ENCODE results near the gene SLC11A2. TPM values are rescaled to one million over a fixed set of nuclear protein-coding genes. Genes with fewer than 3 reads are reported as not detected.

The SLC11A2 gene
- total RNA-seq, 1 donor from 2014 or later = 21.5 TPM

DNA sequence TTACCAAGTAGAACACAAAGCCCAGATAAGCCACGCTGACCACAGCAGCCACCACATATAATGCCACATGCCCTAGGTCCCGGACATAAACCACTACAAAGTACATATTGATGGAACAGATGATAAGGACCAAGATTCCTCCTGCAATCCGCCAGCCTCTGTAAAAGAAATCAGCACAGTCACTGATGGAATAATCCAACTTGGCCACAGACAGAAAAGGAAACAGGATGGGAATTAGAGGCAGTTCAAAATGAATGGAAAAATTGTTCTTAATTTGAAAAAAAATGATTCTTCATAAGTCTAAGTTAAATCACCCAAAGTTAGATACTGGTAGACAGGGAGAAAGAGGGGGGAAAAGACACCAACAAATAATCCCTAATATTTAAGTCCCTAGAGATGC is 35.4 kb downstream of the SLC11A2 start:
- TF ChIP-seq, protein P1, sequence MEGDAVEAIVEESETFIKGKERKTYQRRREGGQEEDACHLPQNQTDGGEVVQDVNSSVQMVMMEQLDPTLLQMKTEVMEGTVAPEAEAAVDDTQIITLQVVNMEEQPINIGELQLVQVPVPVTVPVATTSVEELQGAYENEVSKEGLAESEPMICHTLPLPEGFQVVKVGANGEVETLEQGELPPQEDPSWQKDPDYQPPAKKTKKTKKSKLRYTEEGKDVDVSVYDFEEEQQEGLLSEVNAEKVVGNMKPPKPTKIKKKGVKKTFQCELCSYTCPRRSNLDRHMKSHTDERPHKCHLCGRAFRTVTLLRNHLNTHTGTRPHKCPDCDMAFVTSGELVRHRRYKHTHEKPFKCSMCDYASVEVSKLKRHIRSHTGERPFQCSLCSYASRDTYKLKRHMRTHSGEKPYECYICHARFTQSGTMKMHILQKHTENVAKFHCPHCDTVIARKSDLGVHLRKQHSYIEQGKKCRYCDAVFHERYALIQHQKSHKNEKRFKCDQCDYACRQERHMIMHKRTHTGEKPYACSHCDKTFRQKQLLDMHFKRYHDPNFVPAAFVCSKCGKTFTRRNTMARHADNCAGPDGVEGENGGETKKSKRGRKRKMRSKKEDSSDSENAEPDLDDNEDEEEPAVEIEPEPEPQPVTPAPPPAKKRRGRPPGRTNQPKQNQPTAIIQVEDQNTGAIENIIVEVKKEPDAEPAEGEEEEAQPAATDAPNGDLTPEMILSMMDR (IDR thresholded peaks at IDR 0.05) = no peak
- H3K27ac ChIP-seq = no peak overlapping the region
- H3K4me1 ChIP-seq = peaks cover 3 to 10% of the 10 kb centered on the region in 2 donors
- H3K4me3 ChIP-seq = no peak overlapping the region
- H3K9me3 ChIP-seq = no peaks in the 10 kb centered on the region
- no peaks in the 10 kb centered on the region for H3K27me3 ChIP-seq
- intact Hi-C loops (cut with DNase I) = no loop called here
- no peak for DNase-seq (ENCODE audit: low spot score in 2 of 2)
- peaks cover 73 to 76% of the 10 kb centered on the region in 2 donors for H3K36me3 ChIP-seq

DNA sequence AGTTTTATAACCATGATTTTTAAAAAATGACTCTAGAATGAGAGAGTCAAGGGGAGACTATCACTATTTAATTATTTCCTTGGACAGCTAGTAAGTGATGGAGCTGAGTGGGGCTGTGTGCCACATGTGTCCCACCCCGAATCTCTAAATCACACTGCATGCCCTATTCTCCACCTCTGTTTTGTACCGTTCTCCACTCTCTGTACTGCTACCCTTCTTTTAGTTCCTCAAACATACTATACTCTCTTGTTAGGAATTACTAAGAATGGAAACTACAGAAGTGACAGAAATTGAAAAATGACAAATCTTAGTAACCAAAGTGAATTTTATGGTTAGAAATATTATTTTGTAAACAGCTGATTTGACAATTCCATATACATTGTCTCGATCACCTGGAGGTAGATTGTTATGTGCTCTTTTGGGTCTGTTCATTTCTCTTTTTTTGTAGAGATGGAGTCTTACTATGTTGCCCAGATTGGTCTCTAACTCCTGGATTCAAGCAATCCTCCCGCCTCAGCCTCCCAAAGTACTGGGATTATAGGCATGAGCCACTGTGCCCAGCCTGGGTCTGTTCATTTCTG is 35.9 kb downstream of the SLC11A2 start:
- DNase-seq (ENCODE audit: low spot score in 2 of 2) = no peak
- no peaks in the 10 kb centered on the region for H3K9me3 ChIP-seq
- intact Hi-C loops (cut with DNase I) = no loop called here
- peaks cover 67 to 71% of the 10 kb centered on the region in 2 donors for H3K36me3 ChIP-seq
- H3K4me1 ChIP-seq = peaks cover 3 to 15% of the 10 kb centered on the region in 2 donors
- H3K27me3 ChIP-seq = no peaks in the 10 kb centered on the region
- H3K27ac ChIP-seq = no peak overlapping the region
- TF ChIP-seq, protein P1 (IDR thresholded peaks at IDR 0.05) = no peak
- no peak overlapping the region for H3K4me3 ChIP-seq

DNA sequence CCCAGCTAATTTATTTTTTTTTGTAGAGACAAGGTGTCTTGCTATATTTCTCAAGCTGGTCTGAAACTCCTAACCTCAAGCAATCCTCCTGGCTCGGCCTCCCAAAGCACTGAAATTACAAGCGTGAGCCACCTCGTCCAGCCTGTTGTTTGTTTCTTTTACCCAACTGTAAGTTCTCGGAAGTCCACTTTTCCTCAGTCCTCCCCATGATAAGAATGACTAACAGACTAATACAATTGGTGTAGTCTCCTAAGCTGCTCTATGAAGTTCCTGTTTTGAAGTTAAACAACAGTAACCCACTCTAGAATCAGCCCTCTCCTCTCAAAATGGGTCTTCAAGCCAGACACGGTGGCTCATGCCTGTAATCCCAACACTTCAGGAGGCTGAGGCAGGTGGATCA is 37.3 kb downstream of the SLC11A2 start:
- intact Hi-C loops (cut with DNase I) = no loop called here
- TF ChIP-seq, protein P1 (IDR thresholded peaks at IDR 0.05) = no peak
- H3K27ac ChIP-seq = no peak overlapping the region
- H3K27me3 ChIP-seq = no peaks in the 10 kb centered on the region
- no peak for DNase-seq (ENCODE audit: low spot score in 2 of 2)
- peaks cover 7 to 25% of the 10 kb centered on the region in 2 donors for H3K4me1 ChIP-seq
- H3K4me3 ChIP-seq = no peak overlapping the region
- H3K36me3 ChIP-seq = peaks cover 56 to 58% of the 10 kb centered on the region in 2 donors
- no peaks in the 10 kb centered on the region for H3K9me3 ChIP-seq

DNA sequence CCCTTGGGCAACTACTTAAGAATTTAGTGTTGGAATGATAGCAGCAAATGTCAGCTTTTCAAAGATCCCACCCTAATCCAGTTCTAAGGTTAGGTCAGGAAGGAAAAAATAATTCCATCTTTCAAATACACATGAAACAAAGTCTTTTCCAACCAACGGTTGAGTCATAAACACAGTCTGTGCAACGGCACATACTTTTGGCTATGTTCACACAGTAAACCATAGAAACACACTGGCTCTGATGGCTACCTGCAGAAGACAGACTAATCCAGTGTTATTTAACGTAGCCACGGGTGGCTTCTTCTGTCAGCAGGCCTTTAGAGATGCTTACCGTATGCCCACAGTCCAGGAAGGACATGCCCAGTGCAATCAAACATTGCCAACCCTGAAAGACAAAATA is 38.1 kb downstream of the SLC11A2 start:
- peaks cover 7 to 33% of the 10 kb centered on the region in 2 donors for H3K4me1 ChIP-seq
- no peak for DNase-seq (ENCODE audit: low spot score in 2 of 2)
- H3K9me3 ChIP-seq = no peaks in the 10 kb centered on the region
- intact Hi-C loops (cut with DNase I) = no loop called here
- no peak overlapping the region for H3K4me3 ChIP-seq
- H3K36me3 ChIP-seq = peaks cover 51 to 53% of the 10 kb centered on the region in 2 donors
- TF ChIP-seq, protein P1 (IDR thresholded peaks at IDR 0.05) = no peak
- no peak overlapping the region for H3K27ac ChIP-seq
- no peaks in the 10 kb centered on the region for H3K27me3 ChIP-seq

DNA sequence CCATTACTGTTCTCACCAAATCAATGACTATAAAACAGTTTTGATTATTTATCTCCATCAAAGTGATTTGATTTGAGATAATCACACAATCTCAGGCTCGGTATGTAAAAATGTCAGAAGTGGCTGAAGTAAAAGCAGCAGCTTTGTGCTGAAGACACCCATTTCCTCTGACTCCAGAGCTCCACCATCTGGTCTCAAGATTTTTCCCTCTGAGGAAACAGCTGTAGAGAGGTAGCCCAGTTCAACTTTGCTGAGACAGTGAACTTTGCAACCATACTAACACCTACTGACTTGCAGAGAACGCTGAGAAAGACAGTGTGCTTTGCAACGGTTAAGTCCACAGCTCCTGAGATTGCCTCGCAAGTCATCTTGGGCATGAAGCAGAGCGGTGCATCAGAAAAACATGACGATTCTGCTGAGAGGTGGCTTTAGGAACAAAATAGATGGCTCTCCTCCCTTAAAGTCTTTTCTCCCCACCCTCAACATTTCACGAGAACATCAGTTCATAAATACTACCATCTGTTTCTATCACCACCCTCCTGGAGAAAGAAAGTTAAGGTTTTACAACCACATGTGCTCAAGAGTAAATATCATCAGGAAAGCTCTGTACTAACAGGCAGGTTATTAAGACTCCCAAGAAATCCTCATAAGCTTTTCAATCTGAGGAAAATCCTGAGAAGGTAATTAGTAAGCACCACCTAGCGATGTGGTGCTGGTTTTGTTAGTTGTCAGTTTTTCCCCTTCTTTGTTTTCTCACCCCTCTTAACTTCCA is 39.0 kb downstream of the SLC11A2 start:
- H3K4me1 ChIP-seq = peaks cover 7 to 35% of the 10 kb centered on the region in 2 donors
- peak overlapping the region in 1 of 2 donors; percentile 81 for H3K27ac ChIP-seq
- H3K4me3 ChIP-seq = no peak overlapping the region
- TF ChIP-seq, protein P1 (IDR thresholded peaks at IDR 0.05) = peak; percentile 48 to 72 (median 56)
- H3K27me3 ChIP-seq = no peaks in the 10 kb centered on the region
- no peaks in the 10 kb centered on the region for H3K9me3 ChIP-seq
- peaks cover 42 to 47% of the 10 kb centered on the region in 2 donors for H3K36me3 ChIP-seq
- DNase-seq (ENCODE audit: low spot score in 2 of 2) = peak in 1 of 2 donors; percentile 67
- intact Hi-C loops (cut with DNase I) = loop anchor here (1.0 kb wide), 1 partner anchor 222 kb away; no protein-coding TSS in a partner anchor
